ENCODE measurements around the gene RTBDN. TPM values are rescaled to one million over a fixed set of nuclear protein-coding genes. Genes with fewer than 3 reads are reported as not detected.
"Not testable (repeated sequence)": the region's sequence is repeated elsewhere in the genome, so short reads cannot be mapped to it uniquely, and the experiment has no call there.

RTBDN gene
- total RNA-seq, 1 experiment from 2014 or later: not detected

- intact Hi-C loops (cut with micrococcal nuclease; ENCODE audit: unreplicated experiment): no loop called here
- no peak for TF ChIP-seq CTCF (IDR thresholded peaks at IDR 0.05; ENCODE audit: unreplicated experiment)
- CTCF ChIA-PET: interaction anchor here (0.6 kb wide), 1 partner anchor 409 kb away, joined by 4 read pairs; no protein-coding TSS in a partner anchor
- Mint-ChIP-seq H3K4me3 (ENCODE audit: low read depth, unreplicated experiment) (no peak overlapping the region), H3K27ac (ENCODE audit: unreplicated experiment) (no peak overlapping the region), H3K4me1 (ENCODE audit: low read depth, unreplicated experiment) (no peaks in the 10 kb centered on the region), H3K9me3 (ENCODE audit: low read depth, unreplicated experiment) (no peaks in the 10 kb centered on the region), H3K27me3 (ENCODE audit: unreplicated experiment) (peaks cover 13% of the 10 kb centered on the region), H3K36me3 (ENCODE audit: insufficient read depth, unreplicated experiment) (no peaks in the 10 kb centered on the region)
- BruUV-seq (replicated peaks): no TSS peak
- DNase-seq: no peak
Measured at GRCh38 chr19:12858041-12858928, 23.9 kb upstream of the RTBDN start.

DNA sequence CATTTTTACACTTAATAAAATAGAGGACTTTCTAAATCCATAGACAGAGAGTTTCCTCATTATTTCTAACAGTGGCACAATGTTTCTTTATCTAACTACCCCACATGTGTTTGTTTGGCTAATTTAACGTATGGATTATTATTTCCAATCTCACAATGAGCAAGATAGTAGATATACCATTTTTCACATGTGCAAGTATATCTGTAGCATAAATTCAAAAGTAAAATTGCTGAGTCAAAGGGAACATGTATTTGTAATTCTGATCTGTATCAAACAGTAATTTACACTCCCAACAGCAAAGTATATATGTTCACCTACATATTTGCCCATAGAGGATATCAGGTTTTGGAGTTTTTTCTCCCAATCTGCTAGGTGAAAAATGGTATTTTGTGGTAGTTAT is 22.3 kb upstream of the RTBDN start:
- no peak overlapping the region for H3K27ac Mint-ChIP-seq (ENCODE audit: unreplicated experiment)
- H3K4me1 Mint-ChIP-seq (ENCODE audit: low read depth, unreplicated experiment): no peaks in the 10 kb centered on the region
- no peaks in the 10 kb centered on the region for H3K9me3 Mint-ChIP-seq (ENCODE audit: low read depth, unreplicated experiment)
- no TSS peak for BruUV-seq (replicated peaks)
- peaks cover 10% of the 10 kb centered on the region for H3K27me3 Mint-ChIP-seq (ENCODE audit: unreplicated experiment)
- CTCF ChIA-PET: no interaction called here
- no peaks in the 10 kb centered on the region for H3K36me3 Mint-ChIP-seq (ENCODE audit: insufficient read depth, unreplicated experiment)
- no peak overlapping the region for H3K4me3 Mint-ChIP-seq (ENCODE audit: low read depth, unreplicated experiment)
- TF ChIP-seq CTCF (IDR thresholded peaks at IDR 0.05; ENCODE audit: unreplicated experiment): no peak
- intact Hi-C loops (cut with micrococcal nuclease; ENCODE audit: unreplicated experiment): no loop called here
- DNase-seq: no peak

GRCh38 chr19:12847159-12848139 is 13.1 kb upstream of the RTBDN start:
- TF ChIP-seq CTCF (IDR thresholded peaks at IDR 0.05; ENCODE audit: unreplicated experiment): peak; percentile 92
- Mint-ChIP-seq H3K9me3 (ENCODE audit: low read depth, unreplicated experiment) (no peaks in the 10 kb centered on the region), H3K27me3 (ENCODE audit: unreplicated experiment) (peaks cover 2% of the 10 kb centered on the region), H3K27ac (ENCODE audit: unreplicated experiment) (no peak overlapping the region), H3K36me3 (ENCODE audit: insufficient read depth, unreplicated experiment) (peaks cover 5% of the 10 kb centered on the region), H3K4me1 (ENCODE audit: low read depth, unreplicated experiment) (no peaks in the 10 kb centered on the region), H3K4me3 (ENCODE audit: low read depth, unreplicated experiment) (peak overlapping the region; percentile 60)
- no TSS peak for BruUV-seq (replicated peaks)
- CTCF ChIA-PET: interaction anchor here (0.6 to 1.8 kb wide), 5 partner anchors 14 to 88 kb away, joined by 3 to 11 read pairs (median 4); no protein-coding TSS in a partner anchor
- intact Hi-C loops (cut with micrococcal nuclease; ENCODE audit: unreplicated experiment): loop anchor here (5.0 kb wide), 1 partner anchor 85 kb away; no protein-coding TSS in a partner anchor
- DNase-seq: peak; percentile 94

- not testable (repeated sequence) for H3K4me1 Mint-ChIP-seq (ENCODE audit: low read depth, unreplicated experiment); H3K27ac Mint-ChIP-seq (ENCODE audit: unreplicated experiment); H3K4me3 Mint-ChIP-seq (ENCODE audit: low read depth, unreplicated experiment); DNase-seq; H3K9me3 Mint-ChIP-seq (ENCODE audit: low read depth, unreplicated experiment); H3K36me3 Mint-ChIP-seq (ENCODE audit: insufficient read depth, unreplicated experiment); H3K27me3 Mint-ChIP-seq (ENCODE audit: unreplicated experiment); BruUV-seq (replicated peaks)
- CTCF ChIA-PET: interaction anchor here (1.8 kb wide), 1 partner anchor 87 kb away, joined by 11 read pairs; no protein-coding TSS in a partner anchor
- intact Hi-C loops (cut with micrococcal nuclease; ENCODE audit: unreplicated experiment): loop anchor here (5.0 kb wide), 1 partner anchor 84 kb away; no protein-coding TSS in a partner anchor
Measured at GRCh38 chr19:12846613-12847012, 12.2 kb upstream of the RTBDN start.

Measured in Calu3 (cell line).